Astrocyte of the hippocampus (primary cell): ENCODE data around the gene U2AF1L4.

Experiments
- DNase-seq: peaks from one replicate; pipeline ENCODE4 v3.0.0; 2011; ENCODE audit warnings: low read depth, low spot score

The U2AF1L4 gene

GRCh38 chr19:35740423-35741202, 4.6 kb downstream of the U2AF1L4 start:
- DNase-seq: peak; percentile 99

DNA sequence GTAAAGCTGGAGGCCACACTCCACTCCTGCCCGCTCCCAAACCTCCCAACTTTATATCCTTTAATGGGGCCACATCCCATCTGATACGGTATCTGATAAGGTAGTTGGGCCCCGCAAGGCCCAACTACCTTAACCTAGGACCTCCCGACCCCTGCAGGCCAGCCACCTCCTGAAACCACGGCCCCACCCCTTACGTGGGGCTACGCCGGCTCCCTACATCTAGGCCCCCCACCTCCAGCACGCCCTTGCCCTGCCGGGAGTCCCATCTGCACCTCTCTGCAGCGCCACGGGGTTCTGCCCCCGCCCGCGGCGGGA, 5.2 kb downstream of the U2AF1L4 start:
- DNase-seq: no peak

DNA sequence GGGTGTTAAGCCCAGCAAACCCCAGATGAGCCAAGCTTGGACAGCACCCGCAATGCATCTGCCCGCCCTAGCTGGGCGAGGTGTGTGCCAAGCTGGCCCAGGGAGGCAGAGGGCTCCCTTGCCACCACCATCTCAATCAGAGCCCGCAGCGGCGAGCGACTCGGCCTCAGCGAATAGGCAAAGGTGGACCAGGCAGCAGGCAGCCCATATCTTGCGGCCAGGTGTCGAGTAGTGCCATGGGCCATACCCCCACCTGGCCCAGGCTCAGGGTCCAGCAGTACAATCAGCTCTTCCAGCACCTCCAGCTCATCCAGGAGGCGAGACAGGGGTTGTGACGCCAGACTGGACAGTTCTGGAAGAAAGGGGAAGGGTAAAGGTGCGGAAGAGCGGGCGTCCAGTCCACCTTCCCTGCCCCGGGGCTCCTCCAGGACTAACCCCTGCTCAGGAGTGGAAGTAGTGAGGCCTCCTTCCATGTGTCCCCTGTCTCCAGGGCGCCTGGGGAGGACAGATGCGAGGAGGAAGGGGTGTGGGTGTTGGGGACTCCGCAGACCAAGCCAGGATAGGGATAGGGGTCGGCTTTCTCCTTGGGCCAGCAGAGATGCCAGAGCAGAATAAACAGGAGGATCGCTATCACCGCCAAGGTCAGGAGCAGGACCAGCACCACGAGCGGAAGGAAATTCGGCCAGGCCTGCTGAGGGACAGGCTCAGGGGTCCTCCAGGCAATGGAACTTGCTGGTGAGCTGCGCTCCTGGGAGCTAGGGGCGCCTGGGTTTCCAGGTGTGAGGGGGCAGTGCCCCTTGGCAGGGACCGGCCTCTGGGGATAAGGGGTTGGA, 5.7 kb downstream of the U2AF1L4 start:
- DNase-seq: no peak

- no peak for DNase-seq
These were observed 6.4 kb downstream of the U2AF1L4 start for GRCh38 chr19:35738887-35739229.

DNA sequence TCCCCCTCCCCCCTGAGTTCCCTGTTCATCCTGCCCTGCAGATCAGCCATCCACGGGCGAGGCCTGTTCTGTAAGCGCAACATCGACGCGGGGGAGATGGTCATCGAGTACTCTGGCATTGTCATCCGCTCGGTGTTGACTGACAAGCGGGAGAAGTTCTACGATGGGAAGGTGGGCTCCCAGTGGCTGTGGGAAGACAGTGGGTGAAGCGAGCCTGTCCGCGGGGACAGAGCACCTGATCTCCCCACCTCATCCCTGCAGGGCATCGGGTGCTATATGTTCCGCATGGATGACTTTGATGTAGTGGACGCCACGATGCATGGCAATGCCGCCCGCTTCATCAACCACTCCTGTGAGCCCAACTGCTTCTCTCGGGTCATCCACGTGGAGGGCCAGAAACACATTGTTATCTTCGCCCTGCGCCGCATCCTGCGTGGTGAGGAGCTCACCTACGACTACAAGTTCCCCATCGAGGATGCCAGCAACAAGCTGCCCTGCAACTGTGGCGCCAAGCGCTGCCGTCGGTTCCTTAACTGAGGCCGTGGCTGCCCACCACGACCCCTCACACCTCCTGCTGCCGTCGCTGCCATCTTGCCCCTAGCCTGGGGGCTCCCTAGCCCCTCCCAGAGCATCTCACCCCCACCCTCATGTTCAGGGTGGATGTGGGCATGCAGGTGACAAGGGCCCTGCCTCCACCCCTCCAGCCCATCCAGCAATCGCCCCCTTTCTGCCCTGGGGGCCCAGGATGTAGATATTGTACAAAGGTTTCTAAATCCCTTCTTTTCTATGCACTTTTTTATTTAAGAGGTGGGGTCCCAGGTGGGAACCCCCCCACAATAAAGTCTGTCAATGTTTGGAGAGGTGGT, 7.0 kb downstream of the U2AF1L4 start:
- no peak for DNase-seq

GRCh38 chr19:35736913-35737886, 8.0 kb downstream of the U2AF1L4 start:
- no peak for DNase-seq

GRCh38 chr19:35734889-35735288, 10.3 kb downstream of the U2AF1L4 start:
- no peak for DNase-seq

DNA sequence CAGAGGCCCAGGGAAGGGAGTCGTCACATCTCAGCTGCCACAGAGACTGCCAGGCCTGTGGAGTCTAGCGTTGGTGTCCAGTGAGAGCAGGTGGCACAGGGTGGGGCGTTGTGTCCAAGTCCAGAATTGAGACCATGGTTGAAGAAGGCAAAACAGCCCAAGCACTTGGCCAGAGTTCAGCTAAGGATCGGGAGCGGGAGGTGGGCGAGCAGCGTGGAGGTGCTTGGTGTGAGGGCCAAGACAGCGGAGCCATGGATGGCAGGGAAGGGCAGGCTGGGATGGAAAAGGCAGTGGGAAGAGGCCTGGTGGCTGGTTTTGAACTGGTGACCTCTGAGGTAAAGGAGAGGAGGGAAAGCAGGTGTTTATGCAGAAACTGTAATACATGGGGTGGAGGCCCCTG, 10.9 kb downstream of the U2AF1L4 start:
- DNase-seq: no peak

DNA sequence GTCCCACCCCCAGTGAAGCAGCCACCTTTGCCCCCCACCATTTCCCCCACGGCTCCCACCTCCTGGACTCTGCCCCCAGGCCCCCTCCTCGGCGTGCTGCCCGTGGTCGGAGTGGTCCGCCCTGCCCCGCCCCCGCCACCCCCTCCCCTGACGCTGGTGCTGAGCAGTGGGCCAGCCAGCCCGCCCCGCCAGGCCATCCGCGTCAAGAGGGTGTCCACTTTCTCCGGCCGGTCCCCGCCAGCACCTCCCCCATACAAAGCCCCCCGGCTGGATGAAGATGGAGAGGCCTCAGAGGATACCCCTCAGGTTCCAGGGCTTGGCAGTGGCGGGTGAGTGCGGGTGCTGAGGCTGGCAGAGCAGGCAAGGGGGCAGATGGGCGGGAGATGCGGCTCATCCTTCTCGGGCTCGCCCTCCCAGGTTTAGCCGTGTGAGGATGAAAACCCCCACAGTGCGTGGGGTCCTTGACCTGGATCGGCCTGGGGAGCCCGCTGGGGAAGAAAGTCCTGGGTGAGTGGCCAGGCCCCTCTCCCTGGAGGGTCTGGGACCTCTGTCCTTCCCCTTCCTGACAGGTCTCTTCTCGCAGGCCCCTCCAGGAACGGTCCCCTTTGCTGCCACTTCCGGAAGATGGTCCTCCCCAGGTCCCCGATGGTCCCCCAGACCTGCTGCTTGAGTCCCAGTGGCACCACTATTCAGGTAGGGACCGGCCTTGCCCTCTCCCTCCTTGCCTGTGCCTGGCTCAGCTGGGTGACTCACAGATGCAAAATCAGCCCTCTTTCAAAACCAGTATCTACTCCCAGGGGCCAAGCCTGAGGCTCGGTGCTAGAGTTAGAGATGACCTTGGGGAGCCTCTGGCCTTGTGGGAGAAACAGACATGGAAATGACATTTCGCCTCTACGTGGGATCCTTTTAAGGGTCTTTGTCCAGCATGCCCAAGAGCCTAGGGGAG, 11.8 kb downstream of the U2AF1L4 start:
- no peak for DNase-seq

DNA sequence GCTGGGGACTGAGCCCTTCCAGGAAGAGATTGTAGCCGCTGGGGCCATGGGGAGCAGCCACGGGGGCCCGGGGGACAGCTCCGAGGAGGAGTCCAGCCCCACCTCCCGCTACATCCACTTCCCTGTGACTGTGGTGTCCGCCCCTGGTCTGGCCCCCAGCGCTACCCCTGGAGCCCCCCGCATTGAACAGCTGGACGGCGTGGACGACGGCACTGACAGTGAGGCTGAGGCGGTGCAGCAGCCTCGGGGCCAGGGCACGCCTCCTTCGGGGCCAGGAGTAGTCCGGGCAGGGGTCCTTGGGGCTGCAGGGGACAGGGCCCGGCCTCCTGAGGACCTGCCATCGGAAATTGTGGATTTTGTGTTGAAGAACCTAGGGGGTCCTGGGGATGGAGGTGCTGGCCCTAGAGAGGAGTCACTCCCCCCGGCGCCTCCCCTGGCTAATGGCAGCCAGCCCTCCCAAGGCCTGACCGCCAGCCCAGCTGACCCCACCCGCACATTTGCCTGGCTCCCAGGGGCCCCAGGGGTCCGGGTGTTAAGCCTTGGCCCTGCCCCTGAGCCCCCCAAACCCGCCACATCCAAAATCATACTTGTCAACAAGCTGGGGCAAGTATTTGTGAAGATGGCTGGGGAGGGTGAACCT, 12.6 kb downstream of the U2AF1L4 start:
- no peak for DNase-seq

GRCh38 chr19:35731779-35732405, 13.3 kb downstream of the U2AF1L4 start:
- DNase-seq: no peak

DNA sequence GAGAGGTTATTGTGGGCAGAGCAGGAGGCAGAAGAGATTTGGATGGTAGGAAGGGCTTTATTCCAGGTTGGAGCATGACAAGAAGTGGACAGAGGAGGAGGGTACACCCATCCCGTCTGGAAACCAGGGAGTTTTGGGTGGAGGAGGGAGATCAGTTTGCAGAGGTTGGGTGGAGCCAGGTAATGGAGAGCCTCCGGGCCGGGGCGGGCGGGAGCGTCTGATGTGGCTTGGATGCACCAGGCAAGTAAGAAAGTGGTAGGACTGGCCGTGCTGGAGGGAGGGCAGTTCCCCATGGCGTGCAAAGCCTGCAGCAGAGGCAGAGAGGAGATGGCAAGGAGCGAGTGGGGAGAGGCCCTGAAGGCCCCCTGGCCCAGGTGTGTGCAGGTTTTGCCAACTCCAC, 13.9 kb downstream of the U2AF1L4 start:
- no peak for DNase-seq

DNA sequence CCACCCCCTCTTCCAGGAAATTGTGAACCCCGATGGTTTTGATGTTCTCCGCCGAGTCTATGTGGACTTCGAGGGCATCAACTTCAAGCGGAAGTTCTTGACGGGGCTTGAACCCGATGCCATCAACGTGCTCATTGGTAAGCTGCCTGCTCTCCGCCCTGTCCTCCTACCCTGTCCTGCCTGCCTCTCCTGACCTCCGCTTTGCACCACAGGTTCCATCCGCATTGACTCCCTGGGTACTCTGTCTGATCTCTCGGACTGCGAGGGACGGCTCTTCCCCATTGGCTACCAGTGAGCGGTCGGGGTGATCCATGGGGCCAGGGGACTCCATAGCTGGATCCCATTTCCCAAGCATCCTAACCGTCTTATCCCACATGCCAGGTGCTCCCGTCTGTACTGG, 14.9 kb downstream of the U2AF1L4 start:
- no peak for DNase-seq

DNA sequence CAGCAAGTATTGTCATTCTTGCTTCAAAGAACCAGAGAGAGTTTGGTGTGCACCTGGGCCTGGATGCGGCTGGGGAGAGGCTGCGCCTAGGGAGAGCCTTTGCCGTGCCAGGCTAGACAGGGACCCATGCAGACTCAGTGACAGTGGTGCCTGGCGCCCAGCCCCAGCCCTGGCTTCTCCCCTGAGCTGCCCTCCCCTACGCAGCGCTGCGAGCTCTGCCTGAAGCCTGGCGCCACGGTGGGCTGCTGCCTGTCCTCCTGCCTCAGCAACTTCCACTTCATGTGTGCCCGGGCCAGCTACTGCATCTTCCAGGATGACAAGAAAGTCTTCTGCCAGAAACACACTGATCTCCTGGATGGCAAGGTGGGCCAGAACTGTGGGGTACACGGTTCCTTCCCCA, 15.5 kb downstream of the U2AF1L4 start:
- no peak for DNase-seq

- DNase-seq: no peak
These were observed 16.2 kb downstream of the U2AF1L4 start for GRCh38 chr19:35729021-35729420.

DNA sequence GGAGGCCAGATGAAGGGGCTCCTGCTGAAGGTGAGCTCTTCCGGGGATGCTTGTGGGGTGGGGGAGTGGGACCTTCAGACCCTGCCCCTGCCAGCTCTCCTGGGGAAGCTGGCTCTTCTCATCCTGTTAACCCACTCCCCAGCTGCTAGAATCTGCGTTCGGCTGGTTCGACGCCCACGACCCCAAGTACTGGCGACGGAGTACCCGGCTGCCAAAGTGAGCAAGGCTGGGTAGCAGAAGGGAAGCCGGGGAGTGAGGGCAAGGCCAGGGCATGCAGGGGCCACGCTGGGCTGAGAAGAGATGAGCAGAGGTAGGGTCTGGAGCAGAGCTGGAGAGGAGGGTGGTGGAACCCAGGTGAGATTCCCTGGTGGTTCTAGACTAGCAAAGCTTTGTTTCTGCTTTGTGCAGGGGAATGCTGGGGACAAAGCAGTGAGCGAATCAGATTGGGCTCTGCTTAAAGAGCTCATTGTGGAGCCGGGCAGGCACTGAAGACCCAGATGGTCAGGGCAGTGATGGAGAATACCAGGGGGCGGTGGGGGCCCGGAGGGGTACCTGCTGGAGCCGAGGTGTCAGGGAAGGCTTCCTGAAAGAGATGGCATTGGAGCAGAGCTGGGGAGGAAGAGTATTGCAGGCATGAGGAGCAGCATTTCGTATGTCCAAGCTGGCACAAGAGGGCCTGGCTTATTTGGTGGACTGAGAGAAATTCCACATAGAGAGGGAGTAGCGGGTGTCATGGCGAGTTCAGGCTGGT, 17.1 kb downstream of the U2AF1L4 start:
- no peak for DNase-seq

GRCh38 chr19:35727053-35727955, 17.9 kb downstream of the U2AF1L4 start:
- DNase-seq: no peak
